BE2C (cell line): ENCODE measurements around the gene WFDC1.

Experiments used
- DNase-seq: peaks from one replicate; pipeline ENCODE4 v3.0.0-alpha.2; 2020
- H3K27me3 ChIP-seq: fragments of 250-450 bp; sonication (Bioruptor Pico); 2 replicates; pipeline ENCODE4 v1.5.1; 2020; ENCODE audit warnings: mild to moderate bottlenecking
- H3K36me3 ChIP-seq: fragments of 250-450 bp; sonication (Bioruptor Pico); 2 replicates; pipeline ENCODE4 v1.5.1; 2020; ENCODE audit warnings: mild to moderate bottlenecking
- H3K4me1 ChIP-seq: fragments of 250-450 bp; sonication (Bioruptor Pico); 2 replicates; pipeline ENCODE4 v1.5.1; 2020
- H3K4me3 ChIP-seq: 2 replicates; pipeline ENCODE4 v1.5.1; 2011; ENCODE audit warnings: low read depth, low read length
- H3K9me3 ChIP-seq: fragments of 250-450 bp; sonication (Bioruptor Pico); 2 replicates; pipeline ENCODE4 v1.5.1; 2020
- TF ChIP-seq, protein P1 (sequence below): IDR thresholded peaks from 2 replicates; pipeline ENCODE4 v1.5.1; 2012; ENCODE audit warnings: mild to moderate bottlenecking, low read depth, low read length

WFDC1 gene

DNA sequence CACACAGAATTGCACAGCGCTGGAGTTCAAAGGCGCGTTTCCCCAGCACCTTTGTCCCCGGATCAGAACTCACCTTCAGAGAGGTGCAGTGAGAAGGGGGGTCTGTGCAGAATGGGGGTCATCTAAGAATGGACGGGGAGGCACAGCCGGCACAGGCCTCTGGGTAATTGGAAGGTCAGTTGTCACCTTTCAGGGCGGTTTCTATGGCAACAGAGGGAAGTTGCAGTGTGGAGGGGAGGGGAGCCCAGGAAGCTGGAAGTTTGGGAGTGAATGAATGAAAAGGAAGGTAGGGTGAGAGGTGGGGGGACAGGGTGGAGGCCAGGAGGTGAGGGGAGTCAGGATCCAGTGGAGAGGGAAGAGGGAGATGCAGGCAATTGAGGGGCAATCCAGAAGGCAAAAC, 42.5 kb upstream of the WFDC1 start:
- Histone ChIP-seq H3K4me1 (peaks cover 4% of the 10 kb centered on the region; the same call in 1 of the 2 replicates), H3K36me3 (no peaks in the 10 kb centered on the region), H3K9me3 (no peaks in the 10 kb centered on the region), H3K4me3 (no peak overlapping the region), H3K27me3 (no peaks in the 10 kb centered on the region)
- no peak for DNase-seq
- TF ChIP-seq, protein P1, sequence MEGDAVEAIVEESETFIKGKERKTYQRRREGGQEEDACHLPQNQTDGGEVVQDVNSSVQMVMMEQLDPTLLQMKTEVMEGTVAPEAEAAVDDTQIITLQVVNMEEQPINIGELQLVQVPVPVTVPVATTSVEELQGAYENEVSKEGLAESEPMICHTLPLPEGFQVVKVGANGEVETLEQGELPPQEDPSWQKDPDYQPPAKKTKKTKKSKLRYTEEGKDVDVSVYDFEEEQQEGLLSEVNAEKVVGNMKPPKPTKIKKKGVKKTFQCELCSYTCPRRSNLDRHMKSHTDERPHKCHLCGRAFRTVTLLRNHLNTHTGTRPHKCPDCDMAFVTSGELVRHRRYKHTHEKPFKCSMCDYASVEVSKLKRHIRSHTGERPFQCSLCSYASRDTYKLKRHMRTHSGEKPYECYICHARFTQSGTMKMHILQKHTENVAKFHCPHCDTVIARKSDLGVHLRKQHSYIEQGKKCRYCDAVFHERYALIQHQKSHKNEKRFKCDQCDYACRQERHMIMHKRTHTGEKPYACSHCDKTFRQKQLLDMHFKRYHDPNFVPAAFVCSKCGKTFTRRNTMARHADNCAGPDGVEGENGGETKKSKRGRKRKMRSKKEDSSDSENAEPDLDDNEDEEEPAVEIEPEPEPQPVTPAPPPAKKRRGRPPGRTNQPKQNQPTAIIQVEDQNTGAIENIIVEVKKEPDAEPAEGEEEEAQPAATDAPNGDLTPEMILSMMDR, result no peak

DNA sequence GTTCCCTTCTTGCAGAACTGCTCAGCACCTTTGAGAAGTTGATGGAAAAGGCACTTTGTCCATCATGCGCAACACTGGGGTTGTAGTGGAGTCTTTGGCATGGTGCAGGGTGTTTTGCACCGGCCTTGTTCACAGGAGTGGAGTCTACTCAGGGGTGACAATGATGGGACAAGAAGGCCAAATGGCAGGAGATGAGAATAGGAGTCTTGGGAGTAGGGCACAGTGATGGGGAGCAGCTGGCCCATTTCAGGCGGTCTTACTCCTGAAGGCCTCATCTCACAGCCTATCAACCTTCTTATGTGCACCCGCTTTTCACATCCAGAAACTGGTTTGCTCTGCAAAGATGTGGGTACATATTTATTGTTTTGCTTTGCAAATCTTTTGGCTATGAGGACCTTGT, 41.5 kb upstream of the WFDC1 start:
- peaks cover 4% of the 10 kb centered on the region; the same call in 1 of the 2 replicates for H3K4me1 ChIP-seq
- H3K27me3 ChIP-seq, result no peaks in the 10 kb centered on the region
- no peaks in the 10 kb centered on the region for H3K36me3 ChIP-seq
- TF ChIP-seq, protein P1, result no peak
- DNase-seq, result no peak
- no peaks in the 10 kb centered on the region for H3K9me3 ChIP-seq
- H3K4me3 ChIP-seq, result no peak overlapping the region

DNA sequence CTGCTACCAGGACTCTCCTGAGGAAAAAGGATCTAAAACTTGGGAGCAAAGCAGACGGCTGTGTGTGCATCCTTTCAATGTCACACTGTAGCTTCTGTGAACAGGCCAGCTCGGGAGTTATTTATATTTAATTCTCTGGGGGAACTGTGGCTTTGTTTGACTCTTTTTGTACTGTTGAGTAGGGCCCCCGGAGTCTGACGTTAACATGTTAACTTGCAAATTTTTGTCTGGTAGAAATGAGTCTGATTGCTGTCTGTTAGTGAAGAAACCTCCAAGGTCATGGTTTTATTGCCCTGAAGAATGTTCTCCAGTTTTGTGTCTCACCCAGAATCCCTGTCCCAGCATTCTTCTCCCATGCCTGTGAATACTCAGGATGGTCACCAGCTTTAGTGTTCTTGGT, 40.6 kb upstream of the WFDC1 start:
- Histone ChIP-seq H3K4me1 (peaks cover 4% of the 10 kb centered on the region; the same call in 1 of the 2 replicates), H3K36me3 (no peaks in the 10 kb centered on the region), H3K4me3 (no peak overlapping the region), H3K27me3 (no peaks in the 10 kb centered on the region), H3K9me3 (no peaks in the 10 kb centered on the region)
- no peak for DNase-seq
- TF ChIP-seq, protein P1, result no peak

DNA sequence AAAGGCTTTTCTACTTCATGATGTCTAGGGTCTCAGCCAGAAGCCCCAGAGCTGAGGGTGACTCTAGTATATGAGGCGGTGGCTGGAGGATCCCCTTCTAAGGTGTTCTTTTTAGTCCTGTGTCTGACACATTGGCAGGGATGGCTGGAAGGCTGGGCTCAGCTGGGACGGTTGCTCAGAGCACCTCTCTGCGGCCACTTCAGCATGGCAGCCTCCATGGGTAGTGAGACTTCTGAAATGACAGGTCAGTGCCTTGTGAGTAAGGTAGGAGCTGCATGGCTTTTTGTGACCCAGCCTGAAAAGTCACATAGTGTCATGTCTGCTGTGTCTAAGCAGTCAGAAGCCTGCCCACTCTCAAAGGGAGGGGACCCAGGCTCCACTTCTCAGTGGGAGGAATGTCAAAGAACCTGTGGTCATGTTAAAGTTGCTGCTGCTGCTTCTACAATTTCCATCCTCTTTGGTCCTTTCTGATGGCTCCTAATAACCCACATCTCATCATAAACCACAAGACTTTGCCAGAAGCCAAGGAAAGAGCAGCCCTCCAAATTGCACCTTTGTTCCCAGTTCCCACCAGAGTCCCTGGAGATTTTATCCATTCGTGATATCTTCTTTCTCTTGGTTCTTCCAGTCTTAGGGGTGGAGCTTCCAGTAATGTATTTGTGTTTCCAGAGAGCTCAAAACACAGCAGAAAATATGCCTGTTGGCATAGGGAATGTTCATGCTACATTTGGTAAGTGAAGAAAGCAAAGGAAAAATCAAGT, 39.4 kb upstream of the WFDC1 start:
- no peaks in the 10 kb centered on the region for H3K27me3 ChIP-seq
- no peaks in the 10 kb centered on the region for H3K4me1 ChIP-seq
- DNase-seq, result no peak
- H3K9me3 ChIP-seq, result no peaks in the 10 kb centered on the region
- H3K36me3 ChIP-seq, result no peaks in the 10 kb centered on the region
- TF ChIP-seq, protein P1, result no peak
- no peak overlapping the region for H3K4me3 ChIP-seq

DNA sequence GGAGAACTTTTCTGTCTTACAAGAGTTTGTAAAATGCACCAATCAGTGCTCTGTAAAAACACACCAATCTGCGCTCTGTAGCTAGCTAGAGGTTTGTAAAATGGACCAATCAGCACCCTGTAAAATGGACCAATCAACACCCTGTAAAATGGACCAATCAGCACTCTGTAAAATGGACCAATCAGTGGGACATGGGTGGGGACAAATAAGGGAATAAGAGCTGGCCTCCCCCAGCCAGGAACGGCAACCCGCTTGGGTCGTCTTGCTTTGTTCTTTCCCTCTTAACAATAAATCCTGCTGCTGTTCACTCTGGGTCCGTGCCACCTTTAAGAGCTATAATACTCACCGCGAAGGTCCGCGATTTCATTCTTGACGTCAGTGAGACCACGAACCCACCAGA, 36.4 kb upstream of the WFDC1 start:
- TF ChIP-seq, protein P1, result no peak
- H3K4me3 ChIP-seq, result no peak overlapping the region
- no peaks in the 10 kb centered on the region for H3K36me3 ChIP-seq
- H3K9me3 ChIP-seq, result no peaks in the 10 kb centered on the region
- H3K4me1 ChIP-seq, result no peaks in the 10 kb centered on the region
- no peaks in the 10 kb centered on the region for H3K27me3 ChIP-seq
- no peak for DNase-seq

DNA sequence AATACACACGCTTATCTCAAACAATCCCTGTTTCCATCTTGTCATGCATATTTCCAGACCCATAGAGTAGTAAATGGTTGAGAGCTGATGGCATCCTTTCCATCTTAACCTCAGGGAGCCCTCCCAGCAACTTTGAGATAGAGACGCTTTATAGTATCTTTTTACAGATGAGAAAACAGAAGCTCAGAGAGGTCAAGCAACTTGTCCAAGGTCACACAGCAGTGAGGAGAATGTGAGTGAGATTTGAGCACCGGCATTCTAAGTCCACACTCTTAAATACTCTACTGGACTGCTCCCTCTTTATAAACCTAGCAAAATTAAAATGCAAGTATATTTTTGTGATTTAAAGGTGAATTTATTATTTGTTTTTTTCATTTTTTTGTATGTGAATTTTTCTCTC, 35.0 kb upstream of the WFDC1 start:
- Histone ChIP-seq H3K27me3 (no peaks in the 10 kb centered on the region), H3K4me1 (no peaks in the 10 kb centered on the region), H3K9me3 (no peaks in the 10 kb centered on the region), H3K36me3 (no peaks in the 10 kb centered on the region), H3K4me3 (no peak overlapping the region)
- TF ChIP-seq, protein P1, result no peak
- DNase-seq, result no peak
